HCT116 (cell line): Measurements from ENCODE around the gene STIM2. TPM values are rescaled to one million over a fixed set of nuclear protein-coding genes. Genes with fewer than 3 reads are reported as not detected.

Experiments used
- ATAC-seq: fragments of 200-7000 bp; cut with Tn5 transposase; 2 replicates; pipeline ENCODE4 v1.9.1; 2020; ENCODE audit warnings: mild to moderate bottlenecking, moderate library complexity
- BruUV-seq: library from RNA; stranded (reverse); fragments of 400-500 nt; replicated peaks from 2 replicates; lab custom pipeline; 2021; lab: Mats Ljungman, UMichigan
- CTCF ChIA-PET: fragments of 300-600 bp; sonication (Branson Sonifier 250); formaldehyde crosslinking; loops from one replicate; lab custom pipeline; 2021; ENCODE audit warnings: antibody characterized with exemption; lab: Charles Lee
- POLR2A ChIA-PET: fragments of 300-600, 350-600 bp; sonication (Branson Sonifier 250); formaldehyde crosslinking; loops from one replicate; lab custom pipeline; 2021; ENCODE audit warnings: antibody characterized with exemption; lab: Charles Lee
- RAD21 ChIA-PET, 2 experiments: fragments of 300-600 bp; sonication (Branson Sonifier 250); formaldehyde crosslinking; loops; one replicate each; lab custom pipeline; 2023; ENCODE audit warnings: low total read pairs in 2 of 2; ENCODE audit not compliant: uncharacterized antibody in 2 of 2, unreplicated experiment in 2 of 2, low non-redundant PET in 1 of 2; lab: Charles Lee
- DNase-seq: peaks from one replicate; pipeline ENCODE4 v3.0.0-alpha.2; 2010; ENCODE audit warnings: low read depth, low spot score
- H2AFZ ChIP-seq: fragments of 200-600 bp; shearing (Covaris generic), sonication (generic); 2 replicates; pipeline ENCODE4 v1.6.1; 2017; ENCODE audit warnings: low read depth, mixed run types, mixed read lengths, antibody characterized with exemption, low read length; ENCODE audit not compliant: poor library complexity, severe bottlenecking
- H3K27ac ChIP-seq: 2 replicates; pipeline ENCODE4 v1.5.1; 2012; ENCODE audit warnings: low read depth, low read length
- H3K27me3 ChIP-seq: fragments of 200-600 bp; sonication (generic); 2 replicates; pipeline ENCODE4 v1.6.1; 2016; ENCODE audit warnings: mixed run types, low read length, mixed read lengths; ENCODE audit not compliant: insufficient read depth
- H3K36me3 ChIP-seq, 2 experiments: fragments of 200-500 bp in 1 of 2; fragments of 200-600 bp in 1 of 2; sonication (Bioruptor generic) in 1 of 2; sonication (generic) in 1 of 2; 2 replicates each; pipeline versions ENCODE4 v1.5.1 to v1.6.1; 2014 to 2016; ENCODE audit warnings: low read length in 2 of 2, inconsistent platforms in 1 of 2, mixed read lengths in 1 of 2, mixed run types in 1 of 2; ENCODE audit not compliant: insufficient read depth in 2 of 2, control insufficient read depth in 1 of 2
- H3K4me1 ChIP-seq, 2 experiments: fragments of 200-600 bp in 1 of 2; sonication (generic) in 1 of 2; 2 replicates each; pipeline versions ENCODE4 v1.5.1 to v1.6.1; 2012 to 2017; ENCODE audit warnings: low read length in 2 of 2, inconsistent platforms in 1 of 2, mild to moderate bottlenecking in 1 of 2, mixed read lengths in 1 of 2, mixed run types in 1 of 2, moderate library complexity in 1 of 2; ENCODE audit not compliant: insufficient read depth in 2 of 2, control insufficient read depth in 1 of 2
- H3K4me2 ChIP-seq: fragments of 200-600 bp; sonication (generic); 2 replicates; pipeline ENCODE4 v1.6.1; 2017; ENCODE audit warnings: mixed run types, low read length, mixed read lengths
- H3K4me3 ChIP-seq, 2 experiments: fragments of 200-600 bp in 1 of 2; sonication (generic) in 1 of 2; replicated peaks in 1 of 2; 2 replicates each; pipeline ENCODE4 v1.5.1; 2011 to 2016; ENCODE audit warnings: low read length in 2 of 2, control low read depth in 1 of 2, low read depth in 1 of 2, mild to moderate bottlenecking in 1 of 2, mixed read lengths in 1 of 2, mixed run types in 1 of 2
- H3K79me2 ChIP-seq: fragments of 200-600 bp; sonication (generic); 2 replicates; pipeline ENCODE4 v1.6.1; 2017; ENCODE audit warnings: mild to moderate bottlenecking, mixed run types, low read length, moderate library complexity, mixed read lengths; ENCODE audit not compliant: insufficient read depth
- H3K9ac ChIP-seq: fragments of 200-600 bp; sonication (generic); 2 replicates; pipeline ENCODE4 v1.6.1; 2016; ENCODE audit warnings: low read length, mixed read lengths
- H3K9me2 ChIP-seq: fragments of 200-600 bp; sonication (generic), shearing (Covaris generic); 2 replicates; pipeline ENCODE4 v1.6.1; 2017; ENCODE audit warnings: mixed run types, mild to moderate bottlenecking, moderate library complexity; ENCODE audit not compliant: insufficient read depth
- H3K9me3 ChIP-seq, 2 experiments: fragments of 200-500 bp in 1 of 2; fragments of 200-600 bp in 1 of 2; sonication (Bioruptor generic) in 1 of 2; sonication (generic) in 1 of 2; 2 replicates each; pipeline ENCODE4 v1.6.1; 2014 to 2017; ENCODE audit warnings: low read length in 2 of 2, mixed read lengths in 2 of 2, inconsistent platforms in 1 of 2, low read depth in 1 of 2, mild to moderate bottlenecking in 1 of 2, mixed run types in 1 of 2, moderate library complexity in 1 of 2; ENCODE audit not compliant: control insufficient read depth in 1 of 2, insufficient read depth in 1 of 2
- H4K20me1 ChIP-seq: fragments of 200-600 bp; sonication (generic), shearing (Covaris generic); 2 replicates; pipeline ENCODE4 v1.6.1; 2017; ENCODE audit warnings: mixed run types, mild to moderate bottlenecking, moderate library complexity; ENCODE audit not compliant: insufficient read depth
- ATF3 ChIP-seq: IDR thresholded peaks from 2 replicates; pipeline ENCODE4 v1.6.1; 2012
- CBX3 ChIP-seq: IDR thresholded peaks from 2 replicates; pipeline ENCODE4 v1.6.1; 2012; ENCODE audit warnings: low read depth
- CEBPB ChIP-seq: IDR thresholded peaks from 2 replicates; pipeline ENCODE4 v1.6.1; 2012; ENCODE audit warnings: low read depth
- EGR1 ChIP-seq: IDR thresholded peaks from 2 replicates; pipeline ENCODE4 v1.6.1; 2012; ENCODE audit warnings: low read depth
- ELF1 ChIP-seq: IDR thresholded peaks from 2 replicates; pipeline ENCODE4 v1.6.1; 2012; ENCODE audit warnings: low read depth, borderline replicate concordance
- EZH2 ChIP-seq: fragments of 200-600 bp; sonication (generic); IDR thresholded peaks from 2 replicates; pipeline ENCODE4 v1.6.1; 2017; ENCODE audit warnings: antibody characterized with exemption, mixed run types
- EZH2phosphoT487 ChIP-seq: fragments of 200-600 bp; IDR thresholded peaks from 2 replicates; pipeline ENCODE4 v1.6.1; 2018; ENCODE audit warnings: antibody characterized with exemption, borderline replicate concordance
- FOSL1 ChIP-seq: IDR thresholded peaks from 2 replicates; pipeline ENCODE4 v1.6.1; 2012; ENCODE audit warnings: low read depth
- JUND ChIP-seq: IDR thresholded peaks from 2 replicates; pipeline ENCODE4 v1.6.1; 2012
- MAX ChIP-seq: IDR thresholded peaks from 2 replicates; pipeline ENCODE4 v1.6.1; 2012
- POLR2A ChIP-seq: IDR thresholded peaks from 2 replicates; pipeline ENCODE4 v1.7.0; 2011; ENCODE audit warnings: borderline replicate concordance; ENCODE audit not compliant: insufficient read depth, insufficient read length; ENCODE audit errors: extremely low read depth
- POLR2AphosphoS5 ChIP-seq: IDR thresholded peaks from 2 replicates; pipeline ENCODE4 v1.6.1; 2011; ENCODE audit warnings: mild to moderate bottlenecking, low read depth, low read length, moderate library complexity
- RAD21 ChIP-seq: IDR thresholded peaks from 2 replicates; pipeline ENCODE4 v1.6.1; 2012; ENCODE audit warnings: low read depth, mild to moderate bottlenecking
- SIN3A ChIP-seq: IDR thresholded peaks from 2 replicates; pipeline ENCODE4 v1.6.1; 2012; ENCODE audit warnings: low read depth
- SP1 ChIP-seq: IDR thresholded peaks from 2 replicates; pipeline ENCODE4 v1.6.1; 2012; ENCODE audit warnings: low read depth
- TCF7L2 ChIP-seq: IDR thresholded peaks from 2 replicates; pipeline ENCODE4 v1.7.0; 2011; ENCODE audit warnings: borderline replicate concordance, inconsistent platforms; ENCODE audit not compliant: insufficient read depth, insufficient read length; ENCODE audit errors: extremely low read depth
- YY1 ChIP-seq: IDR thresholded peaks from 2 replicates; pipeline ENCODE4 v1.6.1; 2011; ENCODE audit warnings: low read length, low read depth, moderate library complexity, mild to moderate bottlenecking; ENCODE audit not compliant: insufficient replicate concordance; ENCODE audit errors: extremely low read depth
- ZBTB33 ChIP-seq: IDR thresholded peaks from 2 replicates; pipeline ENCODE4 v1.6.1; 2011; ENCODE audit warnings: mild to moderate bottlenecking, low read length, moderate library complexity; ENCODE audit not compliant: insufficient replicate concordance; ENCODE audit errors: extremely low read depth
- ZFX ChIP-seq: fragments of 450-650 bp; IDR thresholded peaks from 2 replicates; pipeline ENCODE4 v1.6.1; 2017
- ZNF274 ChIP-seq: fragments of 200-500 bp; sonication (Bioruptor generic); IDR thresholded peaks from 2 replicates; pipeline ENCODE4 v1.6.1; 2014; ENCODE audit warnings: mild to moderate bottlenecking, low read depth, low read length, inconsistent platforms
- intact Hi-C: fragments of 100-400 bp; cut with micrococcal nuclease; formaldehyde crosslinking; loops from 2 replicates; pipeline ENCODE4 v1.10.0; 2022
- total RNA-seq: library from RNA; stranded (reverse); gene quantifications from one replicate; pipeline ENCODE4 v1.2.1, GENCODE V29; 2021; ENCODE audit not compliant: unreplicated experiment

Gene STIM2
- total RNA-seq, 1 experiment from 2014 or later, result 65.9 TPM

GRCh38 chr4:27022963-27023362 is 162.3 kb downstream of the STIM2 start:
- no peaks in the 10 kb centered on the region for H3K79me2 ChIP-seq
- no peak overlapping the region for H2AFZ ChIP-seq
- ChIA-PET RAD21 (no interaction called here), POLR2A (no interaction called here), CTCF (no interaction called here)
- ATAC-seq (no peak), DNase-seq (no peak)
- H4K20me1 ChIP-seq, result no peaks in the 10 kb centered on the region
- peaks cover 0 to 6% of the 10 kb centered on the region in 2 experiments; a peak in 2 of 4 replicates for H3K36me3 ChIP-seq
- no peak for TF ChIP-seq EZH2
- TF ChIP-seq POLR2A, result no peak
- no peak for TF ChIP-seq SIN3A
- no peak for TF ChIP-seq EGR1
- TF ChIP-seq ZFX, result no peak
- no peak for TF ChIP-seq MAX
- TF ChIP-seq CEBPB, result no peak
- no peak for TF ChIP-seq ATF3
- TF ChIP-seq ELF1, result no peak
- no peak for TF ChIP-seq ZBTB33
- no peak for TF ChIP-seq POLR2AphosphoS5
- TF ChIP-seq JUND, result no peak
- no peak for TF ChIP-seq EZH2phosphoT487
- no peak for TF ChIP-seq YY1
- no peak for TF ChIP-seq FOSL1
- no peak for TF ChIP-seq ZNF274
- TF ChIP-seq SP1, result no peak
- TF ChIP-seq TCF7L2, result no peak
- no peak for TF ChIP-seq RAD21
- TF ChIP-seq CBX3, result no peak
- H3K4me3 ChIP-seq, result no peak overlapping the region
- no peaks in the 10 kb centered on the region for H3K9me2 ChIP-seq
- H3K27ac ChIP-seq, result no peak overlapping the region
- BruUV-seq, result no TSS peak
- H3K9me3 ChIP-seq, result no peaks in the 10 kb centered on the region
- intact Hi-C loops, result no loop called here
- no peaks in the 10 kb centered on the region for H3K27me3 ChIP-seq
- H3K4me2 ChIP-seq, result no peak overlapping the region
- no peak overlapping the region for H3K9ac ChIP-seq
- H3K4me1 ChIP-seq, result no peaks in the 10 kb centered on the region
